Spleen (tissue), 7 donors: ENCODE results near the gene CARM1.

Experiments
- POLR2A ChIP-seq, 3 donors: fragments of 450-650 bp; IDR thresholded peaks; one replicate each; pipeline ENCODE4 v1.5.1; 2017; ENCODE audit warnings: antibody characterized with exemption in 3 of 3, mild to moderate bottlenecking in 1 of 3
- POLR2AphosphoS5 ChIP-seq, 3 donors: sonication (generic); formaldehyde crosslinking; IDR thresholded peaks; one replicate each; pipeline ENCODE4 v1.5.1; 2017; ENCODE audit warnings: antibody characterized with exemption in 3 of 3
- TF ChIP-seq, protein P1 (sequence below), 11 experiments: fragments of 200-600 bp in 7 of 11; fragments of 450-650 bp in 4 of 11; sonication (generic) in 4 of 11; IDR thresholded peaks in 8 of 11; conservative IDR thresholded peaks in 3 of 11; 1 replicate in 7 of 11; 2 replicates in 4 of 11; pipeline versions ENCODE4 v1.4.0 to v1.8.0; 2016 to 2021; ENCODE audit warnings: antibody characterized with exemption in 11 of 11, inconsistent platforms in 4 of 11, mild to moderate bottlenecking in 1 of 11
- donor health status: DM: no; HTN: no; CAD: no; lungs with moderate emphysema.
- donor health status: DM: no; HTN: no; CAD: no.
- donor health status: DM: no; HTN: no; CAD: no.

- no peak for TF ChIP-seq POLR2A (IDR thresholded peaks at IDR 0.05)
- TF ChIP-seq, protein P1, sequence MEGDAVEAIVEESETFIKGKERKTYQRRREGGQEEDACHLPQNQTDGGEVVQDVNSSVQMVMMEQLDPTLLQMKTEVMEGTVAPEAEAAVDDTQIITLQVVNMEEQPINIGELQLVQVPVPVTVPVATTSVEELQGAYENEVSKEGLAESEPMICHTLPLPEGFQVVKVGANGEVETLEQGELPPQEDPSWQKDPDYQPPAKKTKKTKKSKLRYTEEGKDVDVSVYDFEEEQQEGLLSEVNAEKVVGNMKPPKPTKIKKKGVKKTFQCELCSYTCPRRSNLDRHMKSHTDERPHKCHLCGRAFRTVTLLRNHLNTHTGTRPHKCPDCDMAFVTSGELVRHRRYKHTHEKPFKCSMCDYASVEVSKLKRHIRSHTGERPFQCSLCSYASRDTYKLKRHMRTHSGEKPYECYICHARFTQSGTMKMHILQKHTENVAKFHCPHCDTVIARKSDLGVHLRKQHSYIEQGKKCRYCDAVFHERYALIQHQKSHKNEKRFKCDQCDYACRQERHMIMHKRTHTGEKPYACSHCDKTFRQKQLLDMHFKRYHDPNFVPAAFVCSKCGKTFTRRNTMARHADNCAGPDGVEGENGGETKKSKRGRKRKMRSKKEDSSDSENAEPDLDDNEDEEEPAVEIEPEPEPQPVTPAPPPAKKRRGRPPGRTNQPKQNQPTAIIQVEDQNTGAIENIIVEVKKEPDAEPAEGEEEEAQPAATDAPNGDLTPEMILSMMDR (IDR thresholded peaks at IDR 0.05 in 8 of 11, conservative IDR thresholded peaks at IDR 0.05 in 3 of 11) = no peak
- no peak for TF ChIP-seq POLR2AphosphoS5 (IDR thresholded peaks at IDR 0.05)
Observed at GRCh38 chr19:10866495-10866894, 4.9 kb upstream of the CARM1 start.
